Activated CD4-positive, alpha-beta T cell treated with anti-CD3 and anti-CD28 coated beads for 36 hours (primary cell): ENCODE measurements around the gene TUT4. TPM values are rescaled to one million over a fixed set of nuclear protein-coding genes. Genes with fewer than 3 reads are reported as not detected.

ENCODE experiments used
- ATAC-seq: fragments of 200-7000 bp; cut with Tn5 transposase; one replicate; pipeline ENCODE4 v1.10.0; 2021; ENCODE audit warnings: mild to moderate bottlenecking, moderate library complexity
- CTCF ChIA-PET: fragments of 350-600 bp; sonication (Branson Sonifier 250); formaldehyde crosslinking; loops from one replicate; lab custom pipeline; 2021; ENCODE audit warnings: antibody characterized with exemption; lab: Charles Lee
- POLR2A ChIA-PET: fragments of 350-600 bp; sonication (Branson Sonifier 250); formaldehyde crosslinking; loops from one replicate; lab custom pipeline; 2021; ENCODE audit warnings: antibody characterized with exemption, inconsistent platforms; lab: Charles Lee
- DNase-seq: peaks from one replicate; pipeline ENCODE4 v3.0.0-alpha.2; 2020
- H3K27ac Mint-ChIP-seq: one replicate; pipeline ENCODE4 v1.8.0; 2021; ENCODE audit warnings: mixed read lengths
- H3K27me3 Mint-ChIP-seq: one replicate; pipeline ENCODE4 v1.8.0; 2021; ENCODE audit warnings: mixed read lengths
- H3K36me3 Mint-ChIP-seq: one replicate; pipeline ENCODE4 v1.8.0; 2021; ENCODE audit warnings: low read depth, mixed read lengths
- H3K4me1 Mint-ChIP-seq: one replicate; pipeline ENCODE4 v1.8.0; 2021; ENCODE audit warnings: mixed read lengths
- H3K4me3 Mint-ChIP-seq: one replicate; pipeline ENCODE4 v1.8.0; 2021; ENCODE audit warnings: mild to moderate bottlenecking, moderate library complexity, mixed read lengths
- H3K9me3 Mint-ChIP-seq: one replicate; pipeline ENCODE4 v1.8.0; 2021; ENCODE audit warnings: low read depth, mixed read lengths
- intact Hi-C, 2 experiments: fragments of 100-400 bp; cut with DNase I in 1 of 2; cut with micrococcal nuclease in 1 of 2; formaldehyde crosslinking; loops; one replicate each; pipeline versions ENCODE4 v1.14.2 to v1.15.1; 2022 to 2024; cut with DNase I, micrococcal nuclease
- total RNA-seq, 2 experiments: library from RNA; stranded (reverse); gene quantifications; one replicate each; pipeline ENCODE4 v1.2.3, GENCODE V29; 2021

The TUT4 gene
- total RNA-seq, 2 experiments from 2014 or later = 61.6 to 71.7 TPM

DNA sequence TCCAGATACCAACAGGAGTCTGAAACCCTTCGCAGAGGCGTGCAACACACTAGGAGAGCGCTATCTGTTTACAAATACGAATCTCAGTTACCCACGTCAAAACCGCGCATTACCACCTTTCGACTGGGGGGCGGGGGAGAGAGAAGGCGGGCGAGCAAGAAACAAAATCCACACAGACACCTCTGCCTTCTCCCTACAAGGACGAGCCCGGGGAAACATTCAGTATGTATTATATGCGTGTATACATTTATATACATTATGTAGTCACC, 722 bp downstream of the TUT4 start:
- Mint-ChIP-seq H3K4me3 (no peak overlapping the region), H3K27me3 (no peaks in the 10 kb centered on the region), H3K27ac (no peak overlapping the region), H3K4me1 (peaks cover 39% of the 10 kb centered on the region), H3K9me3 (no peaks in the 10 kb centered on the region), H3K36me3 (no peaks in the 10 kb centered on the region)
- DNase-seq (peak; percentile 85), ATAC-seq (peak; percentile 37)
- ChIA-PET POLR2A (interaction anchor here (1.5 kb wide), 1 partner anchor 32 kb away, joined by 5 read pairs; no protein-coding TSS in a partner anchor), CTCF (no interaction called here)
- intact Hi-C loops = loop anchor here (1.0 to 10.0 kb wide), 14 partner anchors 32 to 773 kb away; partner anchors contain the start of genes CPT2 (in 1 of the 2), ECHDC2 (in 1 of the 2), GPX7 (in 1 of the 2) and LRP8 (in 1 of the 2)

DNA sequence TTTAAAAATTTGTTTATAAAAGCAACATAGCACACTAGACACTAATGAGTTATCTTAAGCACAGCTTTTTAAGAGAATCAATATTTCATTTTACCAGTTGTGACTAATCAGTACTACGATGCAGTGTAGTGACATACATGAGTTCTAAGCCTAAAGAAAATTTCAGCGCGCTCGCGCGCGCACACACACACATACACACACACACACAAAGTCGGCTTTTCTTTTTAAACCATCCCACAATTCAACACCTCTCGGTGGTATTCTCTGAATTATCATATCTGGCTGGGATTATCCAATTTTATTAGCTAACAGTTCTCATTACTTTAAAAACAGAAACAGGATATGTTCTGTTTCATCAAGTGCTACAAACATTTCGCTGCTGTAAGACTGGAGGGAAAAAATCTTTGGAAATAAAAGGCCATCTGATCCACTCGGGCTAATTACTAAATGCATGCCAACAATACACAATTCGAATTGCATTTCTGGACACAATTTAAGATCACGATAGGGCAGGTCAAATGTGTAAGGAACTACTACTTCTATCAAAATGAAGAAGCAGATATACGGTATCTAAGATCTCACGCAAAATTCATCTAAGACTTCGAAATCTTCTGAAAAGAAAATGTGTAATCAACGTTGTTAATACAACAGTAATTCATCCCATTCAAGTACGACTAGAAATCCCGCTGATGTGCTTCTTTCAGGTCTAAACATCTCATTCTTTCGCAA, 1.2 kb downstream of the TUT4 start:
- peak; percentile 74 for DNase-seq
- CTCF ChIA-PET = interaction anchor here (0.6 kb wide), 1 partner anchor 228 kb away, joined by 3 read pairs; no protein-coding TSS in a partner anchor
- ATAC-seq = peak; percentile 17
- Mint-ChIP-seq H3K4me1 (peaks cover 41% of the 10 kb centered on the region), H3K9me3 (no peaks in the 10 kb centered on the region), H3K27ac (no peak overlapping the region), H3K27me3 (no peaks in the 10 kb centered on the region), H3K4me3 (no peak overlapping the region), H3K36me3 (no peaks in the 10 kb centered on the region)
- POLR2A ChIA-PET = interaction anchor here (0.6 kb wide), 1 partner anchor 164 kb away, joined by 6 read pairs; no protein-coding TSS in a partner anchor
- intact Hi-C loops = loop anchor here (1.0 to 10.0 kb wide), 14 partner anchors 31 to 773 kb away; partner anchors contain the start of genes CPT2 (in 1 of the 2), ECHDC2 (in 1 of the 2), GPX7 (in 1 of the 2) and LRP8 (in 1 of the 2)

DNA sequence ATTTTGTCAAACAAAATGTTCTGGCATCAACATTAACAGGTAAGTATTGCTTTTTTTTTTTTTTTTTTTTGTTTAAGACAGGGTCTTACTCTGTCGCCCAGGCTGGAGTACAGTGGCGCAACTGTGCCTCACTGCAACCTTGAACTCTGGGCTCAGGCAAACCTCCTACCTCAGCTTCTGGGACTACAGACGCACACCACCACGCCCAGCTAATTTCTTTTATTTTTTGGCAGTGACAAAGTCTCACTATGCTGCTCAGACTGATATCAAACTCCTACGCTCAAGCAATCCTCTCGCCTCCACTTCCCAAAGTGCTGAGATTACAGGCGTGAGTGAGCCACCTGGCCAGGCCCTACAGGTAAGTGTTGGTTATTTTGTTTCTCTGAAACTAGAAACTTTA, 2.4 kb downstream of the TUT4 start:
- no peaks in the 10 kb centered on the region for H3K27me3 Mint-ChIP-seq
- ChIA-PET CTCF (interaction anchor here (0.7 kb wide), 1 partner anchor 69 kb away, joined by 3 read pairs; no protein-coding TSS in a partner anchor), POLR2A (no interaction called here)
- DNase-seq (peak; percentile 16), ATAC-seq (no peak)
- peaks cover 4% of the 10 kb centered on the region for H3K36me3 Mint-ChIP-seq
- H3K4me1 Mint-ChIP-seq = peaks cover 47% of the 10 kb centered on the region
- H3K27ac Mint-ChIP-seq = peak overlapping the region; percentile 55
- H3K9me3 Mint-ChIP-seq = no peaks in the 10 kb centered on the region
- H3K4me3 Mint-ChIP-seq = peak overlapping the region; percentile 50
- intact Hi-C loops = loop anchor here (5.0 to 10.0 kb wide), 7 partner anchors 33 to 774 kb away; partner anchors contain the start of genes CPT2 (in 1 of the 2), ECHDC2 (in 1 of the 2), GPX7 (in 1 of the 2) and LRP8 (in 1 of the 2)

DNA sequence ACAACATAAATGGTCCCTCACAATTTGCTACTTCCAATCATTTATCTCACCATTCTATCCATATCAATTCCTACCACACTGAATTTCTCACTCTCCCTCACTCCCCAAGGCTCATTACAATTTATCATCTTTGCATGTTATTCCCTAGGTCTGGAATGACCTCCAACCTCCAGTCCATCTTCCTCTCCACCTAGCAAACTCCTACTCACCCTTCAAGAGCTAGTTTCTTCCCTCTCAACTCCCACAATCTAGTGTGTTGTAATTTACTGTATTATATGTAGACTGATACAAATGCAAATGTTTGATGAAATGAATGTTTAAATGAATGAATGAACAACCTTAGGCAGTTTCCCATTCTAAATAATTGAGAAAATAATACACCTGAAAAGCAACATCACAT, 3.6 kb downstream of the TUT4 start:
- DNase-seq (no peak), ATAC-seq (no peak)
- H3K27me3 Mint-ChIP-seq = no peaks in the 10 kb centered on the region
- peaks cover 38% of the 10 kb centered on the region for H3K4me1 Mint-ChIP-seq
- ChIA-PET CTCF (interaction anchor here (0.6 to 1.7 kb wide), 3 partner anchors 11 to 33 kb away, joined by 3 to 6 read pairs (median 5); no protein-coding TSS in a partner anchor), POLR2A (interaction anchor here (0.6 kb wide), 1 partner anchor 125 kb away, joined by 3 read pairs; no protein-coding TSS in a partner anchor)
- no peak overlapping the region for H3K4me3 Mint-ChIP-seq
- H3K27ac Mint-ChIP-seq = peak overlapping the region; percentile 64
- intact Hi-C loops = no loop called here
- H3K9me3 Mint-ChIP-seq = peaks cover 2% of the 10 kb centered on the region
- H3K36me3 Mint-ChIP-seq = peaks cover 9% of the 10 kb centered on the region

DNA sequence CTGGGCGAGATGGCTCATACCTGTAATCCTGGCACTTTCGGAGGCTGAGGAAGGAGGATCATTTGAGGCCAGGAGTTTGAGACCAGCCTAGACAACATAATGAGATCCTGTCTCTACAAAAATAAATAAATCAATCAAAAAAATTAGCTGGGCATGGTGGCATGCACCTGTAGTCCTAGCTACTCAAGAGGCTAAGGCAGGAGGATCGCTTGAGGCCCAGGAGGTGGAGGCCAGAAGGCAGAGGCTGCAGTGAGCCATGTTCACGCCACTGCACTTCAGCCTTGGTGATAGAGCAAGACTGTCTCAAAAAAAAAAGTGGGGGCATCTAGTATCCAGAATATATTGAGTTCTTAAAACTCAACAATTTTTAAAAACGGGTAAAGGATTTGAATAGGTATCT, 6.0 kb downstream of the TUT4 start:
- Mint-ChIP-seq H3K4me3 (no peak overlapping the region), H3K4me1 (peaks cover 33% of the 10 kb centered on the region), H3K9me3 (peaks cover 15% of the 10 kb centered on the region), H3K27me3 (no peaks in the 10 kb centered on the region), H3K36me3 (peaks cover 26% of the 10 kb centered on the region), H3K27ac (no peak overlapping the region)
- intact Hi-C loops = no loop called here
- no peak for DNase-seq
- ChIA-PET POLR2A (no interaction called here), CTCF (no interaction called here)
- no peak for ATAC-seq

DNA sequence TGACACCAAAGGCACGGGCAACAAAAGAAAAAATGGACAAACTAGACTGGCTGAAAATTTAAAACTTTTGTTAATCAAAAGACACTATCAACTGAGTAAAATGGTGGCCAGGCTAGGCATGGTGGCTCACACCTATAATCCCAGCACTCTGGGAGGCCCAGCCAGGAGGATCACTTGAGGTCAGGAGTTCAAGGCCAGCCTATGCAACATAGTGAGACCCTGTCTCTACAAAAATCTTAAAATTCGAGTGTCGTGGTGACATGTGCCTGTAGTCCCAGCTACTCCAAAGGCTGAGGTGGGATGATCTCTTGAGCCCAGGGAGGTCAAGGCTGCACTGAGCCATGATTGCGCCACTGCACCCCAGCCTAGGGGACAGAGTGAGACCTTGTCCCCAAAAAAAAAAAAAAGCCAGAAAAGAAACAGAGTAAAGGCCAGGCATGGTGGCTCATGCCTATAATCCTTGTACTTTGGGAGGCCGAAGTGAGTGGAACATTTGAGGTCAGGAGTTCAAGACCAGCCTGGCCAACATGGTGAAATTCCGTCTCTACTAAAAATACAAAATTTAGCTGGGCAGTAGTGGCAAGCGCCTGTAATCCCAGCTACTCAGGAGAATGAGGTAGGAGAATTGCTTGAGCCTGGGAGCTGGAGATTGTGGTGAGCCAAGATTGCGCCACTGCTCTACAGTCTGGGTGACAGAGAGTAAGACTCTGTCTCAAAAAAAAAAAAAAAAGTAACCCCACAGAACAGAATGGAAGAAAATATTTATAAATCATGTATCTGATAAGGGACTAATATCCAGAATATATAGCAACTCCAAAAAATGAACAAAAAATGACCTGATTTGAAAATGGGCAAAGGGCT, 8.0 kb downstream of the TUT4 start:
- no peak for ATAC-seq
- no peak overlapping the region for H3K27ac Mint-ChIP-seq
- H3K4me3 Mint-ChIP-seq = no peak overlapping the region
- no peak for DNase-seq
- H3K9me3 Mint-ChIP-seq = peaks cover 15% of the 10 kb centered on the region
- POLR2A ChIA-PET = interaction anchor here (0.7 kb wide), 1 partner anchor 90 kb away, joined by 3 read pairs; no protein-coding TSS in a partner anchor
- intact Hi-C loops = no loop called here
- no peaks in the 10 kb centered on the region for H3K27me3 Mint-ChIP-seq
- H3K4me1 Mint-ChIP-seq = peaks cover 26% of the 10 kb centered on the region
- CTCF ChIA-PET = interaction anchor here (0.6 to 0.7 kb wide), 2 partner anchors 86 to 308 kb away, joined by 3 read pairs; no protein-coding TSS in a partner anchor
- H3K36me3 Mint-ChIP-seq = peaks cover 38% of the 10 kb centered on the region

DNA sequence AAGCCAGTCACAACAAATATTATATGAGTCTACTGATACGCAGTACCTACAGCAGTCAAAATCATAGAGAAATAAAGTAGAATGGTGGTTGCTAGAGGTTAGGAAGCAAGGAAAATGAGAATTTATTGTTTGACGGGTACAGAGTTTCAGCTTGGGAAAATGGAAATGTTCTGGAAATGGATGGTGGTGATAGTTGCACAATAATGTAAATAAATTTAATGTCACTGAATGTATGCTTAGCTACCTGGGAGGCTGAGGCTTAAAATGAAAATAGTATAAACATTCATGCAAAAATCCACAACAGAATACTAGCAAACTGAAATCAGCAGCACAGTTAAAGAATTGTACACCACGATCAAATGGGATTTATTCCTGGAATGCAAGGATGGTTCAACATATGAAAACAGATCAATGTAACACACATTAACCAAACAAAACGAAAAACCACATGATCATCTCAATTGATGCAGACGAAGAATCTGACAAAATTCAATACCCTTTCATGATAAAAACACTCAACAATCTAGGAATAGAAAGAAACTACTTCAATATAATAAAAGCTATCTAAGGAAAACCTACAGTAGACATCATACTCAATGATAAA, 10.7 kb downstream of the TUT4 start:
- H3K4me3 Mint-ChIP-seq = no peak overlapping the region
- H3K27ac Mint-ChIP-seq = no peak overlapping the region
- ChIA-PET POLR2A (no interaction called here), CTCF (interaction anchor here (0.7 kb wide), 2 partner anchors 25 to 26 kb away, joined by 3 read pairs; no protein-coding TSS in a partner anchor)
- H3K4me1 Mint-ChIP-seq = peaks cover 22% of the 10 kb centered on the region
- peaks cover 50% of the 10 kb centered on the region for H3K36me3 Mint-ChIP-seq
- intact Hi-C loops = no loop called here
- ATAC-seq (no peak), DNase-seq (no peak)
- peaks cover 15% of the 10 kb centered on the region for H3K9me3 Mint-ChIP-seq
- H3K27me3 Mint-ChIP-seq = no peaks in the 10 kb centered on the region

DNA sequence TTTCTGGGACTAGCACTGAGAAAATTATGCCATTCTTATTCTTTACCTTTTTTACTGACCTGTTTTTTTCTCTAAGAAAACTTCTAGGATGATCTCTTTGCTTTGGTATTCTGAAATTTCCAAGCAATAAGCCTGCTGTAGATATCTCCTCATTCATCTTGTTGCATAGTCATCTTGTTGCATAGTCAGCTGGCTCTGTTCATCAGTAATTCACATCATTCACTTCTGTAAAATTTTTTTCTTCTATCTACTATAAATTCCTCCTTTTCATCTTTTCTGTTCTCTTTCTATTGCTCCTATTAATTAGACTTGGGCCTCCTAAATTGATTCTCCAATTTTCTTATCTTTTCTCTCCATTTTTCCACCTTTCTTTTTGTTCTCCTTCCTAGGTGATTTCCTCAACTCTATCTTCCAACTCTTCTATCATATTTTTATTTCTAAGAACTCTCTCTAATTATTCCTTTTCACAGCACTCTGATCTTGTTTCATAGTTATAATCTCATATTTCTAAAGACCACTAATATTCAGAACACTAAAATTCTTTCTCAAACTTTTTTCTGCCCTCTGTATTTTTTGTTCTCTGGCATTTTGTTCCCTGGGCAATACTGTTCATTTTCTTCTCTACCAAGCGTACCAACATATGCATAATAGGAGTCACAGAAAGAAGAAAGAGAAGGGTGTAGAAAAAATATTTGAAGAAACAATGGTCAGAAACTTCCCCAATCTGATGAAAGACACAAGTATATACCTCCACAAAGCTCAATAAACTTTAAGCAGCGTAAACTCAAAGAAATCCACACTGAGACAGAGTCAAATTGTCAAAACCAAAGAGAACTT, 17.7 kb downstream of the TUT4 start:
- DNase-seq = no peak
- Mint-ChIP-seq H3K27ac (no peak overlapping the region), H3K27me3 (no peaks in the 10 kb centered on the region), H3K4me3 (no peak overlapping the region), H3K9me3 (peaks cover 13% of the 10 kb centered on the region), H3K36me3 (peaks cover 29% of the 10 kb centered on the region), H3K4me1 (peaks cover 57% of the 10 kb centered on the region)
- CTCF ChIA-PET = interaction anchor here (0.6 to 0.7 kb wide), 2 partner anchors 14 to 111 kb away, joined by 3 read pairs; no protein-coding TSS in a partner anchor
- intact Hi-C loops = no loop called here
- POLR2A ChIA-PET = no interaction called here
- no peak for ATAC-seq

DNA sequence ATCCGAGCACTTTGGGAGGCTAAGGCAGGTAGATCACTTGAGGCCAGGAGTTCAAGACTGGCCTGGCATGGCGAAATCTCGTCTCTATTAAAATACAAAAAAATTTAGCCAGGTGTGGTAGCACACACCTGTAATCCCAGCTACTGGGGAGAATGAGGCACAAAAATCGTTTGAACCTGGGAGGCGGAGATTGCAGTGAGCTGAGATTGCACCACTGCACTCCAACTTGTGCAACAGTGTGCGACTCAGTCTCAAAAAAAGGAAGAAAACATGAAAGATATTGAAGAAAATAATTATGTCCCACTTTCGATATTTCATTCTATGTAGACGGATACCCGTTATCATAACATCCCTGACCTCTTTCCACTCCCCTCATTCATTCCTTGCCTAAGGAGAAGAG, 19.2 kb downstream of the TUT4 start:
- no peak overlapping the region for H3K27ac Mint-ChIP-seq
- intact Hi-C loops = no loop called here
- H3K27me3 Mint-ChIP-seq = no peaks in the 10 kb centered on the region
- CTCF ChIA-PET = interaction anchor here (0.7 to 1.3 kb wide), 4 partner anchors 14 to 707 kb away, joined by 3 to 4 read pairs (median 4); no protein-coding TSS in a partner anchor
- no peak for DNase-seq
- H3K9me3 Mint-ChIP-seq = peaks cover 13% of the 10 kb centered on the region
- POLR2A ChIA-PET = interaction anchor here (0.8 kb wide), 1 partner anchor 8 kb away, joined by 4 read pairs; no protein-coding TSS in a partner anchor
- peaks cover 54% of the 10 kb centered on the region for H3K4me1 Mint-ChIP-seq
- no peak overlapping the region for H3K4me3 Mint-ChIP-seq
- ATAC-seq = no peak
- peaks cover 25% of the 10 kb centered on the region for H3K36me3 Mint-ChIP-seq

DNA sequence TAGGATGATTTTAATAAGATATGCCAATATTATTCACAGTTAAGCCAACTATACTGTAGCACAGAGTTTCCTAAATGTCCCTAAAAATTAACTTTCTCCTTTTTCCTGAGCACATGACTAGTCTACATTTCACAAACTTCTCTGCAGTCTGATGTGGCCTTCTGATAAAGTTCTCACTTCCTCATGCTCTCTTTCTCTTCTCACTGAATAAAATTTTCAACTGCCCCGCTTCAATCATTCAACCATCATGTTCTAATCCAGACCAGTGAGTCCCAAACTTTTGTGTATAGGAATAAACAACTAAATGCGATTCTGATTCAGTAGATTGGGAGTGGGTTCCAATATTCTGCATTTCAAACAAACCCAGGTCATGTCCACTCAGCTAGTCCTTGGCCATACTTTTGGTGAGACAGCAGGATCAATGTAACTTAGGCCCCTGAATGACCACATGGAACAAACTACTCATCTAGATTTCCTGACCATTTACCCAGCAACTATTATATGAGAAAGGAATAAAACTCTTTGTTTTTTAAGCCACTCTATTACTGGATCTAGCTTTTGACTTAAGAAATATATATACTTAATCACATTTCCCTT, 20.1 kb downstream of the TUT4 start:
- Mint-ChIP-seq H3K9me3 (peaks cover 13% of the 10 kb centered on the region), H3K36me3 (peaks cover 24% of the 10 kb centered on the region), H3K4me1 (peaks cover 52% of the 10 kb centered on the region), H3K27me3 (no peaks in the 10 kb centered on the region), H3K4me3 (no peak overlapping the region), H3K27ac (no peak overlapping the region)
- no peak for ATAC-seq
- ChIA-PET POLR2A (interaction anchor here (0.8 kb wide), 1 partner anchor 7 kb away, joined by 4 read pairs; no protein-coding TSS in a partner anchor), CTCF (interaction anchor here (0.6 to 1.3 kb wide), 5 partner anchors 13 to 708 kb away, joined by 3 to 4 read pairs (median 3); no protein-coding TSS in a partner anchor)
- intact Hi-C loops = no loop called here
- no peak for DNase-seq
